Body of pancreas (tissue), 4 donors: Measurements from ENCODE around the gene DBNL.
"Not testable (repeated sequence)": the region's sequence is repeated elsewhere in the genome, so short reads cannot be mapped to it uniquely, and the experiment has no call there.

Experiments
- POLR2A ChIP-seq, 3 donors: fragments of 450-650 bp; IDR thresholded peaks; one replicate each; pipeline ENCODE4 v1.6.1; 2016; ENCODE audit warnings: antibody characterized with exemption in 3 of 3, mild to moderate bottlenecking in 2 of 3
- TF ChIP-seq, protein P1 (sequence below), 7 experiments: fragments of 450-650 bp in 4 of 7; fragments of 200-600 bp in 3 of 7; sonication (generic) in 3 of 7; IDR thresholded peaks; one replicate each; pipeline ENCODE4 v1.5.1; 2016 to 2019; ENCODE audit warnings: antibody characterized with exemption in 7 of 7

DNA sequence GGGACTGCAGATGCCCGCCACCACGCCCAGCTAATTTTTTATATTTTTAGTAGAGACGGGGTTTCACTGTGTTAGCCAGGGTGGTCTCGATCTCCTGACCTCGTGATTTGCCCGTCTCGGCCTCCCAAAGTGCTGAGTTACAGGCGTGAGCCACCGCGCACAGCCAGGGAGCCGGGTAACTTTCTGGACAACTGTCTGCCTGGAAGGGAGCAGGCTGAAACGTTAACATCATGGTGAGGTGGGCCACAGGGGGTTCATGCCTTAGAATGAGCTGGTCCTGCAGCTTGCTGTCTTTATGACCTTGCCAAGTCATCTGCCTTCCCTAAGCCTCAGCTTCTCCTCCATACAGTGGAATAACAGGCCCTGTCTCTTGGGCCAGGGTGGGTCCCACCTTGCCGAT lies 13.2 kb upstream of the DBNL start:
- TF ChIP-seq POLR2A (IDR thresholded peaks at IDR 0.05): not testable (repeated sequence)
- TF ChIP-seq, protein P1, sequence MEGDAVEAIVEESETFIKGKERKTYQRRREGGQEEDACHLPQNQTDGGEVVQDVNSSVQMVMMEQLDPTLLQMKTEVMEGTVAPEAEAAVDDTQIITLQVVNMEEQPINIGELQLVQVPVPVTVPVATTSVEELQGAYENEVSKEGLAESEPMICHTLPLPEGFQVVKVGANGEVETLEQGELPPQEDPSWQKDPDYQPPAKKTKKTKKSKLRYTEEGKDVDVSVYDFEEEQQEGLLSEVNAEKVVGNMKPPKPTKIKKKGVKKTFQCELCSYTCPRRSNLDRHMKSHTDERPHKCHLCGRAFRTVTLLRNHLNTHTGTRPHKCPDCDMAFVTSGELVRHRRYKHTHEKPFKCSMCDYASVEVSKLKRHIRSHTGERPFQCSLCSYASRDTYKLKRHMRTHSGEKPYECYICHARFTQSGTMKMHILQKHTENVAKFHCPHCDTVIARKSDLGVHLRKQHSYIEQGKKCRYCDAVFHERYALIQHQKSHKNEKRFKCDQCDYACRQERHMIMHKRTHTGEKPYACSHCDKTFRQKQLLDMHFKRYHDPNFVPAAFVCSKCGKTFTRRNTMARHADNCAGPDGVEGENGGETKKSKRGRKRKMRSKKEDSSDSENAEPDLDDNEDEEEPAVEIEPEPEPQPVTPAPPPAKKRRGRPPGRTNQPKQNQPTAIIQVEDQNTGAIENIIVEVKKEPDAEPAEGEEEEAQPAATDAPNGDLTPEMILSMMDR (IDR thresholded peaks at IDR 0.05): not testable (repeated sequence)
